ENCODE data around the gene SERINC3.

The SERINC3 gene

DNA sequence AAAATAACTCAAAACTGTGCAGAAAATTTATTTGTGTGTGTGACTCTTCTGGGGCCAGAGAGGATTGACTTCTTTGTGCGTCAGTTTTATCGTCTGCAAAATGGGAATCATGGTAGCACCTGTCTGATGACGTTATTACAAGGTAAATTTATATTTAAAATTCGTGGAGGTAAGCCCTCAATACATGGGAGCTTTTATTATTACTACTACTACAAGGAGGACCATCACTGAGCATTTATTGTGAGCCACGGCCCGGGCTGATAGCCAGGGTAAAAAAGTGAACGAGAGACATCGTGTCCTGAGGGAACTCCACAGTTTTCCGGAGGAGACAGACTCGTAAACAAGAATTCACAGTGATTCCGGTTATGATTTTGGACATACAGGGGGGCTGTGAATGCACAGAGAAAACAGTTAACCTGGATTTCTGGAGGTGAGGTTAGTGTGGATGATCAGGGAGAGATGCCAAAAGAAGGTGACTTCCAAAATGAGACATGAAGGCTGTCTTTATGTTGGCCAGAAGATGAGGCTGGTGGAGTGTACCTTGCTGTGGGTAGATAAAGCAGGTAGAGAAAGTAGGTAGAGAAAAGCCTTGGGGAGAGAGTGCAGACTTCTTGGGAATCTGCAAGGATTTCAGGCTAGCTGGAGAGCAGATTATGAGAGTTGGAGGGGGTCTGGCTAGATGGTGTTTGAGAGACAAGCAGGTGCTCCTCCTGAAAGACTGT lies 10.6 kb upstream of the SERINC3 start:
- no peak for DNase-seq

DNA sequence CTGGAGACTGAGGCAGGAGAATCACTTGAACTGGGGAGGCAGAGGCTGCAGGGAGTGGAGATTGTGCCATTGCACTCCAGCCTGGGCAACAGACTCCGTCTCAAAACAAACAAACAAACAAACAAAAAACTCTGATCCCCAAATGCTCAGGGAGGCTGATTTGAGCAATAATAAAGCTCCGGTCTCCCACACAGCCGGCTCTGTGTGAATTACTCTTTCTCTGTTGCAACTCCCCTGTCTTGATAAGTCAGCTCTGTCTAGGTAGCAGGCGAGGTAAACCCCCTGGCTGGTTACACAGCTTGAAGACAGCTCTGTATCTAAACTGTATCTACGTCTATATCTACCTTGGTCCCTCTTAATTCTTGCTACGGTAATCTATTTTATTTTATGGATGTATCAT lies 6.4 kb upstream of the SERINC3 start:
- no peak for DNase-seq

- DNase-seq = no peak
These were observed 5.9 kb upstream of the SERINC3 start for GRCh38 chr20:44527716-44528199.

GRCh38 chr20:44526129-44526528 lies 4.3 kb upstream of the SERINC3 start:
- DNase-seq = no peak

GRCh38 chr20:44523746-44524145 lies 1.9 kb upstream of the SERINC3 start:
- DNase-seq = no peak

GRCh38 chr20:44522841-44523240 lies 971 bp upstream of the SERINC3 start:
- DNase-seq = no peak

GRCh38 chr20:44520881-44521280 lies 989 bp downstream of the SERINC3 start:
- DNase-seq = no peak

- no peak for DNase-seq
These were observed 3.6 kb downstream of the SERINC3 start for GRCh38 chr20:44518248-44518647.

GRCh38 chr20:44517454-44517853 lies 4.4 kb downstream of the SERINC3 start:
- DNase-seq = no peak

- DNase-seq = no peak
These were observed 5.4 kb downstream of the SERINC3 start for GRCh38 chr20:44516491-44516890.

- DNase-seq = no peak
These were observed 8.0 kb downstream of the SERINC3 start for GRCh38 chr20:44513871-44514270.

DNA sequence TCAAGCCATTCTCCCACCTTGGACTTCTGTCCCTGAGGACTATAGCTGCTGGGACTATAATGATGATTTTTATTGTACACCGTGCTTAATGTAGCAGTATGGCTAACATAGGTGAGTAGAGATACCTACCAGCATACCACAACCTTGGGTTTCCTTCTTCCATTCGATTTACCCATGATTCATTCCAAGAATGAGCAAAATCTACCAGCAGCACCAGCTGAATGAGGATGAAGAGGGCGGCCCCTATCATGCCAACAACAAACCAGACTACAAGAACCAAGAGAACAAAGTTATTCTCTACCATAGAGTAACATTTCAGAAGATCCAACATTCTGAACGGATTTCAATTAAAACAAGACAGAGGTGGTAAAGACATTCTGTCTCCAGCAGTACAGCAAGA lies 12.1 kb downstream of the SERINC3 start:
- no peak for DNase-seq

GRCh38 chr20:44504402-44505307 lies 17.2 kb downstream of the SERINC3 start:
- DNase-seq = no peak

GRCh38 chr20:44502968-44503367 lies 18.9 kb downstream of the SERINC3 start:
- DNase-seq = no peak

GRCh38 chr20:44501448-44501847 lies 20.4 kb downstream of the SERINC3 start:
- DNase-seq = no peak

DNA sequence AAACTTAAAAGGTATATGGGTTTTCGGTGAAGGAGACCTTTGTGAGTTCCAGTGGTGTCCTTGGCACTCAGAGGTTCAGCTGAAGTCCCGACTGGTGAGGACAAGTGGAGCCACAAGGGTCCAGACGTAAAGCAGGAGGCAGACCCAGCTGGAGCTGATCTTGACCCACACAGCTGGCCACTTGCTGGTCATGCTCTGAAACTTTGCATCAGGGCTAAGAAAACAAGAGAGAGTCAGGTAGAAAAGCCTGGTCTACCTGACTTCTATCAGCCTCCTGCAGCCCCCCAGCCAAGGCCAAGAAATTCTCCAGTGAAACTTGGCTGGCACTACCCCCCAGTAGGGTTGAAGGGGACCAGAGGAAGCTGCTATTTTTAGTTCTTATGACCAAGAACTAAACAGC lies 21.6 kb downstream of the SERINC3 start:
- no peak for DNase-seq

- no peak for DNase-seq
These were observed 24.1 kb downstream of the SERINC3 start for GRCh38 chr20:44497761-44498160.

- no peak for DNase-seq
These were observed 24.9 kb downstream of the SERINC3 start for GRCh38 chr20:44496976-44497375.

DNA sequence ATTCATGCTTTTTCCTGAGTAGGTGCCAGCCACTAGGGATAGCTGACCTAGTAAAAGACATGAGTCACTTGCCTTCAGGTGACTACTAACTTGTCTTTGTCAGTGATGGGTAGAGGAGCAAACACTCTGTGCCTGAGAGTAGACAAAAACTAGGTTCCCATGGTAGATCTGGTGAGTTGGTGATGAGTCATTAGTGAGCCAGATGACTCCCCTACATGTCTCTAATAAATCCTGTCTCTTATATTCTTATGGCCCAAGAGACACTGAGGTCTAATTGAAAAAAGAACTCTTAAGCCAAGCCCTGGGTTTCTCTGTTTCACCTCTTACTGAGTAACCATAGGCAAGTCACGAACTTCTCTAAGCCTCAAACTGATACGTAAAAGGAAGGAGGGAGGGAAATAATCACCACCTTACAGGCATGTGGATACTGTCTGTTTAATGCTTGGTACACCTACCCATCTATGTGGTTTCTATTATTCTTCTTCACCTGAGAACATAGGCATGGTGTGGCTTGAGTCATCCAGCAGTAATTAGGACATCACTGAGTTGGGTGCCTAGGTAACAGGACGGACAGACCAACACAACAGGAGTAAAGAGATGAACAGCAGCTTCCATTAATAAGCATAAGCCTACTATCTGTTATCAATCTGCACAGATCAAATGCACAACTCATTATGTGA lies 25.9 kb downstream of the SERINC3 start:
- peak; percentile 12 for DNase-seq

GRCh38 chr20:44495257-44495656 lies 26.6 kb downstream of the SERINC3 start:
- DNase-seq = no peak

DNA sequence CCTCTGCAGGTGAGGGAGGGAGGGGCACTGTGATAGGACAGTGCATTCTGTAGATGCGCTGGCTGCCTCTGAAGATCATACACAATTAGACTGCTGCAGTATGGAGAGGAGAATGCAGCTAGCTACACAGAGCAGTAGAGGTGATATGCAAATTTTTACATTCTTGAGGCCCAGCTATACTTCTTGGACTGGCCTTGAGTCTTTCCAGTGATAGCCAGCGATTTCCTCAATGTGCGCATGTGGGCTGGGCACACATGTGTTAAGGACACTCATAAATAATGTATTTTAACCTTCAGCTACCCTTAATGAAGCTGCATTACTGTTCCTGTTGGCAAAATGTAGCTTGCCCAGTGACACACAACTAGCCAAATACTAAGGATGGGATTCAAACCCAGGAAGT lies 27.2 kb downstream of the SERINC3 start:
- no peak for DNase-seq

DNA sequence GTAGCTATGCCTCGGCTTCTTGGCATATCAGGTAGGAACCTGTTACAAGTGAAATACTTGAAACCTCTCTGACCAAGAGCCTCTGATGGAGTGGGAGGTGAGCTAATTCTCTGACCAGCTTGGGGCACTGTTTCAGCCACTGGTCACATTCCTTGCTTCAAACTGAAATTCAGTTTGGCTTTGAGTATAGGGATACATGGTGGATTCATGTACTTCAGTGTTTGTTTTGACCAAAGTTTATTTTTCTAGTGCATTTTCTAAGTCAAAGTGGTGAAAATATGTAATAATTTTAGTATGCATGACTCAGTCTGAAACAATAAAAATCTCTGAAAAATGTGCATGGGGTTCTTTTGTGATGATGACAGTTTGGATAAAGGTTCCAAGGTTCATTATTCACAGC lies 27.6 kb downstream of the SERINC3 start:
- no peak for DNase-seq

GRCh38 chr20:44491635-44492395 lies 30.1 kb downstream of the SERINC3 start:
- no peak for DNase-seq

Measured in eye (tissue), 1 donor.